GM18909 (cell line): Measurements from ENCODE around the gene CTBP2.
"Not testable (repeated sequence)": the region's sequence is repeated elsewhere in the genome, so short reads cannot be mapped to it uniquely, and the experiment has no call there.

Experiments used
- ATAC-seq: cut with Tn5 transposase; IDR thresholded peaks from one replicate; pipeline ENCODE4 v1.9.1; 2021; ENCODE audit warnings: mild to moderate bottlenecking; ENCODE audit not compliant: unreplicated experiment, poor library complexity

CTBP2 gene

DNA sequence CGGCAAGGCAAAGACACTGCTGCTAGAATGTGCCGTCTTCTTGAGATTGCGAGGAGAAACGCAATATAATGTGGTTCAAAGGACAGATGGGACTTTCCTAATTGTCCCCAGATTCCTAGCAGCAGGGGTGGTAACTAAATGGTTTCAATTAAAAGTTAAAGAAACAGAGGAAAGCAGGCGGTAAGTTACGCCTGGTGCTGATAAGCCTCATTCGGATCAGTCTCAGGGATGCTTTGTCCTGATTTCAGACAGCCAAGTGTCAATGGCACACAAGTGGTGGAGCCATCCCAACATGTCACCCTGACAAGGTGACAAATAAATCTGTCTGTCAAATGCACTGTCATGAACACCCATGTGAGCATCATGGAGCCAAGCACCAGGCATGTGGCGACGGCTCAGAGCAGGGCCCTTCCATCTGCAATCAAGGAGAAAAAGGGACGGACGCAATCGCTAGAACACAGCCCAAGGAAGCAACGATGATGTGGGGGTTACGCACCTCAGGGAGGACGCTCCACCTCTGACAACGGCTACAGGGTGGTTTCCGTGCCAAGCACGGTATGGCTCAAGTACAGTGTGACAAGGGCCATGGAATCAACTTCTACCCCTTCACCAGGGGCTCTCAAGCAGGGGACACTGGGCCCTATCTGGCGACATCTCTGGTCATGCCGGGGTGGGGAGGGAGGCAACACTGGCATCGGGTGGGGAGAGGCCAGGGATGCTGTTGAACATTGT is 66.2 kb downstream of the CTBP2 start:
- no peak for ATAC-seq

DNA sequence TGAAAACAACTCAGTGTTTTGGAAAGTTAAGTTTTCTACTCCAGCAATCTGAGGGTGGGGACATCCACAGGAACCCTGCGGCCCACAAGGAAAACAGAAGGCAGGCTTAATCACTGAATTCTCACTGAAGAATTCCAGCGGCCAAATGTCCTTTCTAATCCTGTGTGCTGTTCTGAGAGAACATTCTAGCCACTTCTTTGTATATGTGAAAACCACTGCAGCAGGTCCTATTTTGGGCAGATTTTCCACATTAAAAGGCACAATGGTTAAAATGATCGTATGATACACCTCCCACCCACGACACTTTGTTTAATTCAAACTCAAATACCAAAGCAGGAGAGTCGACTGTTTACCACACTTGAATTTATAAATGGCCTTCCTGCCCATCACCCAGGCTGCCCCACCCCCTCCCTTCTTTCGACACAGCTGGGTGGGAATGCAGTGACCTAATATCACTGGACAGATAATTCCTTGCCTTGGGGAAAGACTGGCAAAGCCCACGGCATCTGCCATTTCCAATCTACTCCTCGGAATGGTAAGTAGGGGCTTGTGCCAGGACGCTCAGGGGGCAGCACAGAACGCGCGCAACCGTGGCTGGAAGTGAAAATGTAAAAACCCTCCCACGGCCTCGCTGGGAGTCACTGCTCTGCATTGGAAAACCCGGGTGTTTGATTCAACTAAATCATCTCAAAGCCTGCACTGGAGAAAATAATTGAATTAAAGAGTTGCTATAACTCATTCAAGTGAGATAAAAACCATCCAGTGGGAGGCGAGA is 67.0 kb downstream of the CTBP2 start:
- ATAC-seq, result no peak

DNA sequence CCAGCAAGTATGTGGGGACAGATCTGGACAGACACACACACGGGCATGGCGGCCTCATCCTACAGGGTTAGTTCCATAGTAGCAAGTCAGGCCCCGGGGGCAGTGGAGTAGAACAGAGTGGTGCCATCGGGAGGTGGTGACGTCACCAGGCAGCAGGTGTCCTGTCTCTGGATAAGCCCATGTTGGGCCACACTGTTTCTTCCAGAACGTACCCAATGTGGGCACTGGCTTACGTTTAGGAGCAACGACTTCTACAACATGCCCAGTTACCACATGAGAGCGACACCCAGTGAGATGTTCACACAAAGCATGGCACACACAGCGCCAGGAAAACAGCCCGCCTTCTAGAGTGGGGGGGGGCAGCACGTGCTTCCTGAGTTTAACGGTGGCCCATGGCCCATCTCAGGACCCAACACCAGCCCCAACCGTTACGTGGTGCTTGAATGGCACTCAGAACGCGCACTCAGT is 67.8 kb downstream of the CTBP2 start:
- no peak for ATAC-seq

DNA sequence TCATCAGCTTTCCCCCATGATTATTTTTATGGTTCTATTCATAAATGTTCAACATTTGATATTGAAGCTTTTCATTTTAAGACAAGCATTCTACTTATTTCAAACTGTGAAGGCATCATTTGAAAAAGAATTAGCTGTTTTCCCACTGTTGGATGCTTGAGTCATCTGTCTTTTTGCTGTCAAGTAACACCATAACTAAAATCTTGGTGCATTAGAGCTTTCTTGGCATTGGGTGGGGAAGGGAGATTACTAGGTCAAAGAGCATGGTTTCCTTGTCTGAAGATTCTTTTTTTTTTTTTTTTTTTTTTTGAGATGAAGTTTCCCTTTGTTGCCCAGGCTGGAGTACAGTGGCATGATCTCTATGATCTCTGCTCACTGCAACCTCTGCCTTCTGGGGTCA is 68.5 kb downstream of the CTBP2 start:
- no peak for ATAC-seq

DNA sequence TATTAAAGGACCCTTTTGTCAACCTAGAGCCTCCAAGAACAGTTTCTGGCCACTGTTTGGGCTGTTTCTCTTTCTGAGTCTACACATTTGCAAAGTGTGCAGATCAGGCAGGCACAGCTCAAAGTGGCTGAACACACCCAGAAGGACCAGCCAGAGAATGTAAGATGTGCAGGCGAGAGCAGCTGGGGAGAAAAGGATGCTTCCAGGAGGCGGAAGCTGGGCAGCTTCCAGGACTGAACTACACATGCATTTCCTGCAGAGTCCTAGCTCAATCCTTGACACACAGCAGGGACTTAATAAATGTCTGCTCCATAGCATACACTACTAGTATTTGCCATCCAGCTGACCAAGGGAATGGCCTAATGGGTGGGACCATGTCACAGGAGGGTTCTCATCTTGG is 70.9 kb downstream of the CTBP2 start:
- ATAC-seq, result no peak

DNA sequence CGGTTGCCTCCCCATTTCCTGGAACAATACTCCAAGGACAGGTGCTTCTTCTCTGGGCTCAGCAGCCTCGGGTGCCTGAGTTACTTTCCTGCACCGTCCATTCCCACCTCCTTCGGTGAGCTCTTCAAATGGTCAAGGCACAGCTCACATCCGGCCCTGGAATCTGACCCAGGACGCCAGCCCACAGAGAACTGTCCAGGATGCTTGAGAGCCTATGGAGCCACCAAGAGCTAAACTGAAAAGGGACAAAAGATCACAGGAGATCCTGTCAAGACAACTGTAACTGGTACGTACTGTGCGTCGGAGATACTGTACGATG is 72.5 kb downstream of the CTBP2 start:
- no peak for ATAC-seq

DNA sequence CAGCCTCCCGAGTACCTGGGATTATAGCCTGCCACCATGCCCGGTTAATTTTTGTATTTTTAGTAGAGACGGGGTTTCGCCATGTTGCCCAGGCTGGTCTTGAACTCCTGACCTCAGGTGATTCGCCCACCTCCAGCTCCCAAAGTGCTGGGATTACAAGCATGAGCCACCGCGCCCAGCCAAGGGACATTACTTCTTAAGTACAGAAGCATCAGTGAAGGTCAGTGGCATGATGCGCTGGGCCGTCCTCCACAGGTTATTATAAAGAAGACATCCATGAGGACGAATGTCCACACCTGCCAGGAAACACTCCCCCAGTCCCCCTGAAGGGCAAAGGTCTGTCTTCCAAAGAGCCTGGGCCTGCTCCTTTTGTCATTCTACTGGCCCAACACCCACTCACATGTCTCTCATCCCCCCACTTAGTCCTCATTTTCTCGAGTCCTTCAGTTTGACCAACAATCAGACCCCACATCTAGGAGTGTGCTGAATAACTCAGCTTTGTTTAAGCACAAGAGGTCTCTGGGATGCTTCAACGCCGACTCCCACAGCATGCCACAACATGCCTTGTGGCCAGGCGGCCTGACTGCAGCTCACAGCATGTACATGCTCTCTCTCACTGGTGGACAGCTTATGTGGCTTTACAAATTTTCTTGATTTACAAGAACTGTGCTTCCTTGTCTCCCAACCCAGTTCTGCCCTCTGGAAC is 73.0 kb downstream of the CTBP2 start:
- ATAC-seq, result no peak

DNA sequence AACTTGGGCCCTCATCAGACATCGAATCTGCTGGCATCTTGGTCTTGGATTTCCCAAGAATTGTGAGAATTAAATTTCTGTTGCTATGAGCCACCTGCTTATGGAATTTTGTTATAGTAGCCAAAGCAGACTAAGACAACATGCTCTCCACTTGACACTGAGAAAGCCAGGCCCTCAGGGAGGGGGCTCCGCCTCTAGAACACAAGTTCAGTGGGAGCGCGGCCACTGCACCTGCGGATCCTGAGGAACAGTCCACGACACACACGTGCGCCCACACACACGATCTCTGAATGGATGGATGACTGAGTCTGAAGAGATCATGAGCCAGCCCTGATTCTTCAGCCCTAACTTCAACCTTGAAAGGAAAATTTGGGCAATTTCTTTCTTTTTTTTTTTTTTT is 73.7 kb downstream of the CTBP2 start:
- ATAC-seq, result no peak

DNA sequence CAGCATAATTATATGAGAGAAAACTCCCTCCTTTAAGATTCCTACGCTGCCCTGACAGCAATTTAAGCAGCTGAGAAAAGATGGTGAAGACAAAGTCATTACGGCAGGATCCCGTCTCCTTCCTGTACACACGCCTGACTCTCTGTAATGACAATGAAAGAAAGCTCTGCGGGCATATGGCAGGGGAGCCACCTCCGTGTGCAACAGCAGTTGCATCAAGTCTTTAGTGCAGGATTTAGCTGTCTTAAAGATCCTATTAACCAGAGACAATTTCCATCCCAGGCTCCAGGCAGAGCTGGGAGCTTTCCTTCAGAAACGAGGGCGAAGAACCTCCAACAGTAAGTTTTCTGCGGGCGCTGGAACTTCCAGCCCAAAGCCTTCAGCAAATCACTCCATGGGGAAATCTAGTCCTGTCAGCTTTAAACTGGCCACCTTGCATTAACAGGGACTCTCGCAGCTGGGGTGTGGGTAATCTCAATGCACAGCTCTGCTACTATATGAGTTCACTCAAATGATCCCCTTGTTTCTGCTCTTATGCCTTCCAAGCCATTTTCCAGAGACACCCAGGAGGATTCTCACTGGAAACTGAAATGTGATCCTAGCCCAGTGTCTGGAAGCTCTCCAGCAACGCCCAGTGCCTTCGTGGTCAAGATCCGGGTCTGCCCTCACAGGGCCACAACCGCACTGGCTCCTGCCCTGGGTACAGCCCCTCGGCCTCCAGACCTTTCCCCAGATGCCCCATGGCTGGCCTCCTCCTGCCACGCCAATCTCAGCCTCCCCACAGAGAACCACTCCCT is 74.9 kb downstream of the CTBP2 start:
- no peak for ATAC-seq

DNA sequence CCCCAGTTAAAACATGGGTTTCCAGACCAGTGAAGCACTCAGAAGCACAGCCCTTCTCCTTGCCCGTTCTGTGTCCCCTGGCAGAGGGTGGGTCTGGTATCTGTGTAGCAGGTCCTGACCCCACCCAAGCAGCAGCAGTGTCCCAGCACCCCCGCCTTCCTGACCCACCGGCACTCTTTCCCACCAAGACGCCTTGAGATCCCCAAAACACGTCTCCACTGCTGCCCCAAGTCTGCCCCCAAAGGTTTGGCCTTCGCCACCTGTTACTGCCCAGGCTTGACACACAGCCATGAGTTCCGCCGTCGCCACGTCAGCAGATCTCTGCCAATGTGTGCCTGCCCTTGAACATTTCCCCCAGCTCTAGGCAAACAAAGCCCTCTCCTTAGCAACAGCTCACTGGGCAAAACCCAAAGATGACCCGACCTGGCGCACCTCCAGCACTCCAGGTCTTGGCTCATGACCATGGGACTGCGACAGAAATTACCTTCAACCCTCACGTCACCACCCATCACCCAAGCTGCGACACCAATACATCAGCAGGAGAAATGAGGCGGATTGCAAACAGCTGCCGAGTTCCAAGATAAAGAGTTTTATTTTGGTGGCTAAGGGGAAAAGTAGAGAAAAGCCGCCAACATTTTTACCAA is 75.6 kb downstream of the CTBP2 start:
- ATAC-seq, result no peak

DNA sequence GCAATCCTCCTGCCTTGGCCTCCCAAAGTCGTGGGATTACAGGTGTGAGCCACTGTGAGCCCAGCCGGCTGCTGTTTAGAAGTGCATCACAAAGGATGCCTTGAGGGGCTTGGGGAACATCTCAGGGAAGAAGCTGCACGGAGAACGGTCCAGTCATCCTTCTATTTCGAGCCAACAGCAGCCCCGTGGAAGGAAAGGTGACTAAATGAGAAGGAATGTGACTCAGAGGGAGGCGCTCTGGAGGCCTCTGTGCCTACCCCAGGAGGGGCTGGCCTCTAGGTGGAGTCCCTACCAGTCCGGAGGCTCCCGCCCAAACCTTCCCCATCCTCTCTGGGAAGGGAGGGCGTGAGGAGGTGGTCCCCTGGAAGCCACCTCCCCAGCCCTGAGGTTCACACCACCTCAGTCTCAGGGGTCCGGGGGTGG is 76.2 kb downstream of the CTBP2 start:
- no peak for ATAC-seq

DNA sequence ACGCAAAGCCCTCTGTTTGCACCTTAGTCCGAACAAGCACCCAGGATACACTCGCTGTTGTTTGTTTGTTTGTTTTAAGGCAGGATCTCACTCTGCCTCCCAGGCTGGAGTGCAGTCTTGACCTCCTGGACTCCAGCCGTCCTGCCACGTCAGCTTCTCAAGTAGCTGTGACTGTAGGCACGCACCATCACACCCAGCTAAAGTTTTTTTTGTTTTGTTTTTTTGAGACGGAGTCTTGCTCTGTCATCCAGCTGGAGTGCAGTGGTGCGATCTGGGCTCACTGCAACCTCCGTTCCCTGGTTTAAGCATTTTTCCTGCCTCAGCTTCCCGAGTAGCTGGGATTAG is 76.8 kb downstream of the CTBP2 start:
- no peak for ATAC-seq

DNA sequence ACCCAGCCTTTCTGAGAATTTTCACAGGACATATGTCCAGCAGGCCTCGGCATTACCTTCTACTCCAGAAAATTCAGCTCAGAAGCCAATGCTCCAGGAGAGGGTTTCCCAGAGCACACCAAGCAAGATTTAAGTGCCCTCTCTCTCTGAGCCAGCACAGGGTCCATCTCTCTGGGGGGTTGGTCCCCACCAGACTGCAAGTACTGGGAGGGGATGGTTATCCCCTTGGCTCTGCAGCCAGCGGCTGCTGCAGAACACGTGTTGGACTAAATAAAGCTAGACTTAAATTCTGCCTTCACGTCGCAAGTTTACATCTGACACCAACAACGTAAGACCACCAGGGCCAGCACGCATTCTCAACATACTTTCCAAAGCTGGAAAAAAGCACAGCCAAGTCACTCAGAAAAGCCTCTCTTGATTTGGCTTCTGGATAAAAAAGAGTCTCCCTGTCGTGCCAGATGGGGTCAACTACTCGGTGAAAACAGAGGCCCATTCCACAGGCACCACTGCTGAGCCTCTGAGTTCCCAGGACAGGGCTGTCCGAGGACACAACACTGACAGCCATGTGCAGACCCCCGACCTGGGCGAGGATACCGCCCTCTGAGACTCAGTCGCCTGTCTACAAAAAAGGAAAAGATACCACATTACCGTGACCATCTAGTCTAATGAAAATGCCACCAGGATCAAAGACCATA is 77.3 kb downstream of the CTBP2 start:
- no peak for ATAC-seq

DNA sequence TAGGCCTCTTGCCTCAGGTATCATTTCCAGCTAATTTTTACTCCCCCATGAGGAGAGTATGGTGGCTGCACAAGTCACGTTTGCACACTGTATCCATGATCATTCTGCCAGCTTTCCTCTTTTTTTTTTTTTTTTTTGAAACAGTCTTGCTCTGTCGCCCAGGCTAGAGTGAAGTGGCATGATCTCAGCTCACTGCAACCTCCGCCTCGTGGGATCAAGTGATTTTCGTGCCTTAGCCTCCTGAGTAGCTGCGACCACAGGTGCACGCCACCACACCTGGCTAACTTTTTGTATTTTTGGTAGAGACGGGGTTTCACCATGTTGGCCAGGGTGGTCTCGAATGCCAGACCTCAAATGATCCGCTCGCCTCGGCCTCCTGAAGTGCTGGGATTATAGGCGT is 77.9 kb downstream of the CTBP2 start:
- ATAC-seq, result not testable (repeated sequence)

DNA sequence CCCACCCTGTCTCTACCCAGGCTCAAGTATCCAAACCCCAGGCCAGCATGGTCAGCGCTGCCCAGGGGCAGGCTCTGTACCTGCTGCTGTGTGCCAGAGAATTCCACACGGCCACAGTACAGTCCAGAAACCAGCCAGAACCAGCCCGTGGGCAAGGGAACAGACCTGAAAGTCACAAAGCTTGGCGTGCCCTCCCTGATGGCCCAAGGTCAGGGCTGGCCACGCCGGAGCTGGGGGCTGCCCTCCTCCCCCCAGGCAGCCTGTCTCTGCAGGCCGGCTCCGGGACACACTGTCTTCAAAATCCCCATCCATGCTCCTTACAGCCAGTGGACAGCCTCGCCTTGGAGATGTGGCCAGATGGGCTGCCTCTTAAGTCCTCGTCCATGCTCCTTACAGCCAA is 78.4 kb downstream of the CTBP2 start:
- no peak for ATAC-seq

DNA sequence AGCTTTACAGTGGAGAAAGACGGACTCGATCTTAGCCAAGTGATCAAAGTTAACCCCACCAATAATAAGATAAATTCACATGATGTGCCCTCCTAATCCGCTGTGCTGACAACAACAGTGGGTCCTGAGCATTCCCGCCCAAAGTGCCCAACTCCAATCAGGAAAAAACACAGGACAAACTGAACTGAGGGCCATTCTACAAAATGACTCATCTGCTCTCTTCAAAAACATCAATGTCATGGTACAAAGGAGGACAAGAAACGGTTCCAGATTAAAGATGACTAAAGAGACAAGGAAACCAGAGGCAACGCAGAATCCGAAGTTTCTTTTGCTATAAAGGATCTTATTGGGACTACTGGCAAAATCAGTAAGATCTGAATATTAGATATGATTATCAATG is 79.4 kb downstream of the CTBP2 start:
- no peak for ATAC-seq

DNA sequence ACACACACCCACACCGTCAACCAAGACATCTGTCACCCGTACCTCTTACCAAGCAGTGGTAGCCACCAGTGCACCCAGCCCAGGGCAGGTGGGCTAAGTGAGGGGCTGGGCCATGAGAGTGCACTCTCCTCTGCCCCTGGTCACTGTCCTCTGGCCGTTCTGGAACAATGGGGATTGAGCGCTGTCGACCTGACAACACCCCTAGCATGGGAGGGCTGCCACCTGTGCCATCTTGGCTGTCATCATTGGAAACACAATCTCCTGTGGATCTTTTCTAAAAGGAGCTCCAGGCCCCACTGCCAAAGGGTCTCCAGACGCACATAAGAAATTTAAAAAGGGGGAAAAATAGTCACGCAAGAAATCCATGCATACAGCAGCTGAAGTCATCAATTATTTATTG is 80.1 kb downstream of the CTBP2 start:
- ATAC-seq, result no peak

DNA sequence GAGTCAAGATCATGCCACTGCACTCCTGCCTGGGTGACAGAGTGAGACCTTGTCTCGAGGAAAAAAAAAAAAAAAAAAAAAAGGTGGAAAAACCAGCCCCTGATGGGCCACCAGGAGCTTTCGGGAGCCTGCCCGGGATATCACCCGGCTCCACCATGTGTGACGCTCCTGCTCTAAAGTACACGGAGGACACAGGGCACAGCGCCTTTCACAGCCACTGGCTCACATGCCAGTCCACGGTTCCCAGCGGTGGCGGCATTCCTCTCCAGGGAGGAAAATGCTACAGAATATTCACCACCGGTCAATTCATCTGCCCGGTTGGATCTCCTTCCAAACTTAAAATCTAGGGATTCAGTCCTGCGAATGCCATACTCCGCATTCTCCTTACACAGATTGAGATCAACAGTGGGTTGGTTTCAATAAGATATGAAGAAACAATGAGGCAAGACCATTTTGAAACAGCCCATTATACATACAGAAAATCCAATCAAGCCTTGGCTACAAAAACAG is 81.2 kb downstream of the CTBP2 start:
- no peak for ATAC-seq

DNA sequence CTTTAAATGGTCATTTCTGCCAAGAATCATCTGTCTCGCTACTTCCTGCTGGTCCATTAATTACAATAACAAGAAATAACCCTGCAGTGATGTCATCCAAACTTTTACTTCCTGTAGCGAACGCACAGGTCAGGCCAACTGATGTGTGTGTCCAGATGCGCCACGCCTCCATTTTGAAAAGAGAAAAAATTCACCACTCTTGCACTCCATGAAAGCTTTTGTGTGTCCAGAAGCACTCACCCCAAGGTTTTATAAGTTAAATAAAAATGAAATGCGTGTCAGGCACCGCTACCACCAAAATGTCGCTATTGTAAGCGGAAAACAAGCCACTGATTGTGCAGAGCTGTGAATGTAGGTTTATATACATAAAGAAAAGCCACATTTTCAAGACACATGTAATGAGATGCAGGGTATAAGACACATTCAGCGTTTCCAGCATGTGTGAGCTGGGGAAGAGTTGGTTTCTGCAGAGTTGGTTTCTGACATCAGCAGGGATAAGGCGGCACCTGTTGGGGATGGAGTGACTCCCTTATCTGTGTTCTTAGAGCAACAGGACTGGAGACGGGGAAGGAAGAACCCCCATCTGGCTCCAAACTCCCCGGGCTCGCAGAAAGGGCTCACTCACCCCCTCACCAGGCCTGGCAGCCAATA is 83.3 kb downstream of the CTBP2 start:
- ATAC-seq, result no peak
